ENCODE results near the gene TMEM117.

GRCh38 chr12:43937947-43938346 is 102.1 kb downstream of the TMEM117 start:
- TF ChIP-seq POLR2A (IDR thresholded peaks at IDR 0.05): no peak
- no peak for TF ChIP-seq CTCF (IDR thresholded peaks at IDR 0.05)
